Psoas muscle (tissue), 8 donors: ENCODE results near the gene BRD4. TPM values are rescaled to one million over a fixed set of nuclear protein-coding genes. Genes with fewer than 3 reads are reported as not detected.

Experiments
- ATAC-seq, 4 donors: fragments of 200-7000 bp; cut with Tn5 transposase; one replicate each; pipeline ENCODE4 v1.9.1; 2020; ENCODE audit warnings: moderate library complexity in 3 of 4, mild to moderate bottlenecking in 2 of 4
- DNase-seq, 2 donors: peaks; one replicate each; pipeline ENCODE4 v3.0.0-alpha.2; 2020
- H3K27ac ChIP-seq: fragments of 200-600 bp; one replicate; pipeline ENCODE4 v1.8.0; 2022
- H3K27me3 ChIP-seq, 3 donors: fragments of 200-600 bp in 1 of 3; one replicate each; pipeline versions ENCODE4 v1.6.1 to v1.8.0; 2013 to 2022; ENCODE audit warnings: low read length in 2 of 3, mild to moderate bottlenecking in 2 of 3, moderate library complexity in 1 of 3; ENCODE audit not compliant: insufficient read depth in 3 of 3
- H3K36me3 ChIP-seq, 2 donors: fragments of 200-600 bp in 1 of 2; one replicate each; pipeline versions ENCODE4 v1.6.1 to v1.8.0; 2013 to 2022; ENCODE audit warnings: low read depth in 1 of 2, mild to moderate bottlenecking in 1 of 2, moderate library complexity in 1 of 2; ENCODE audit not compliant: insufficient read depth in 1 of 2
- H3K4me1 ChIP-seq: fragments of 200-600 bp; one replicate; pipeline ENCODE4 v1.8.0; 2022
- H3K4me3 ChIP-seq: fragments of 200-600 bp; one replicate; pipeline ENCODE4 v1.8.0; 2022; ENCODE audit warnings: mild to moderate bottlenecking
- H3K9me3 ChIP-seq: fragments of 200-600 bp; one replicate; pipeline ENCODE4 v1.8.0; 2022
- WGBS, 3 donors: extraction: QIAGEN DNeasy Blood & Tissue Kit; methylation state at CpG; one replicate each; pipeline versions ENCODE4 v1.1.6 to v1.1.7; 2013; 5-methylcytosine and 5-hydroxymethylcytosine counted together
- intact Hi-C, 2 donors: fragments of 100-400 bp; cut with DNase I; formaldehyde crosslinking; loops; one replicate each; pipeline versions ENCODE4 v1.11.0 to v1.14.2; 2022
- polyA plus RNA-seq, 3 donors: library from polyadenylated mRNA; stranded (reverse); fragments of 200-250 nt; gene quantifications; one replicate each; pipeline ENCODE4 v1.2.3, GENCODE V29; 2013
- total RNA-seq, 4 donors: library from RNA; stranded (reverse); fragmentation: NEBNext Ultra II Directional in 2 of 4; extraction: Animal tissue kit (Norgen Biotek cat#: 25700) in 2 of 4; gene quantifications; one replicate each; pipeline versions ENCODE4 v1.2.1 to v1.2.4, GENCODE V29; 2021 to 2023
- TF ChIP-seq, protein P1 (sequence below): fragments of 200-600 bp; IDR thresholded peaks from one replicate; pipeline ENCODE4 v1.8.0; 2022; ENCODE audit warnings: antibody characterized with exemption
- donor health status: healthy with polysubstance abuse.
- donor health status: DM: no; HTN: no; CAD: no; lungs with moderate emphysema.
- donor health status: Bipolar disorder and iron deficiency.
- donor health status: healthy.
- donor health status: DM: yes; HTN: yes; CAD: no.
- donor health status: DM: no; HTN: no; CAD: no.
- donor health status: DM: no; HTN: no; CAD: no.
- donor health status: DM: yes; HTN: yes; CAD: no.

BRD4 gene
- total and polyA plus RNA-seq, 7 donors = 42.6 to 120 (median 98.6) TPM

GRCh38 chr19:15286688-15287365, 45.5 kb downstream of the BRD4 start:
- 42 to 52% (median 49%) methylated on average over 4 of the region's 4 CpGs for whole genome bisulfite sequencing, 3 donors
- peaks cover 100% of the 10 kb centered on the region for H3K4me1 ChIP-seq
- intact Hi-C loops = no loop called here
- H3K27ac ChIP-seq = no peak overlapping the region
- H3K36me3 ChIP-seq = no peaks in the 10 kb centered on the region
- DNase-seq = no peak
- H3K9me3 ChIP-seq = no peaks in the 10 kb centered on the region
- H3K4me3 ChIP-seq = no peak overlapping the region
- TF ChIP-seq, protein P1, sequence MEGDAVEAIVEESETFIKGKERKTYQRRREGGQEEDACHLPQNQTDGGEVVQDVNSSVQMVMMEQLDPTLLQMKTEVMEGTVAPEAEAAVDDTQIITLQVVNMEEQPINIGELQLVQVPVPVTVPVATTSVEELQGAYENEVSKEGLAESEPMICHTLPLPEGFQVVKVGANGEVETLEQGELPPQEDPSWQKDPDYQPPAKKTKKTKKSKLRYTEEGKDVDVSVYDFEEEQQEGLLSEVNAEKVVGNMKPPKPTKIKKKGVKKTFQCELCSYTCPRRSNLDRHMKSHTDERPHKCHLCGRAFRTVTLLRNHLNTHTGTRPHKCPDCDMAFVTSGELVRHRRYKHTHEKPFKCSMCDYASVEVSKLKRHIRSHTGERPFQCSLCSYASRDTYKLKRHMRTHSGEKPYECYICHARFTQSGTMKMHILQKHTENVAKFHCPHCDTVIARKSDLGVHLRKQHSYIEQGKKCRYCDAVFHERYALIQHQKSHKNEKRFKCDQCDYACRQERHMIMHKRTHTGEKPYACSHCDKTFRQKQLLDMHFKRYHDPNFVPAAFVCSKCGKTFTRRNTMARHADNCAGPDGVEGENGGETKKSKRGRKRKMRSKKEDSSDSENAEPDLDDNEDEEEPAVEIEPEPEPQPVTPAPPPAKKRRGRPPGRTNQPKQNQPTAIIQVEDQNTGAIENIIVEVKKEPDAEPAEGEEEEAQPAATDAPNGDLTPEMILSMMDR = no peak
- no peak for ATAC-seq
- no peaks in the 10 kb centered on the region for H3K27me3 ChIP-seq

- ATAC-seq (no peak), DNase-seq (no peak)
- 65 to 75% (median 68%) methylated on average over 11 of the region's 11 CpGs for WGBS, 3 donors
- no peaks in the 10 kb centered on the region for H3K36me3 ChIP-seq
- no peak overlapping the region for H3K4me3 ChIP-seq
- H3K27me3 ChIP-seq = no peaks in the 10 kb centered on the region
- no peaks in the 10 kb centered on the region for H3K9me3 ChIP-seq
- H3K27ac ChIP-seq = no peak overlapping the region
- H3K4me1 ChIP-seq = peaks cover 100% of the 10 kb centered on the region
- TF ChIP-seq, protein P1 = no peak
- intact Hi-C loops = no loop called here
These were observed 46.3 kb downstream of the BRD4 start for GRCh38 chr19:15285896-15286591.

GRCh38 chr19:15284896-15285295, 47.4 kb downstream of the BRD4 start:
- DNase-seq (no peak), ATAC-seq (no peak)
- TF ChIP-seq, protein P1 = no peak
- Histone ChIP-seq H3K4me3 (no peak overlapping the region), H3K4me1 (peaks cover 100% of the 10 kb centered on the region), H3K27ac (peak overlapping the region; percentile 83), H3K27me3 (no peaks in the 10 kb centered on the region), H3K36me3 (no peaks in the 10 kb centered on the region), H3K9me3 (no peaks in the 10 kb centered on the region)
- intact Hi-C loops = loop anchor here (5.0 kb wide), 1 partner anchor 32 kb away; no protein-coding TSS in a partner anchor
- WGBS, 3 donors = 66 to 81% (median 73%) methylated on average over 3 of the region's 3 CpGs

- H3K27ac ChIP-seq = peak overlapping the region; percentile 83
- TF ChIP-seq, protein P1 = no peak
- WGBS, 3 donors = 85 to 92% (median 87%) methylated on average over 5 of the region's 5 CpGs
These were observed 48.2 kb downstream of the BRD4 start for GRCh38 chr19:15284091-15284490.

More at GRCh38 chr19:15284091-15284490, 48.2 kb downstream of the BRD4 start:
- DNase-seq (no peak), ATAC-seq (no peak)
- intact Hi-C loops = loop anchor here (5.0 kb wide), 1 partner anchor 33 kb away; no protein-coding TSS in a partner anchor
- Histone ChIP-seq H3K9me3 (no peaks in the 10 kb centered on the region), H3K4me1 (peaks cover 100% of the 10 kb centered on the region), H3K27me3 (no peaks in the 10 kb centered on the region), H3K36me3 (no peaks in the 10 kb centered on the region), H3K4me3 (no peak overlapping the region)
